ENCODE measurements around the gene MCEMP1.
A peak's percentile ranks its signal among the peaks of the same experiment; 100 is the strongest.

The MCEMP1 gene
- total RNA-seq = 0 reads per million in 4 experiments

- DNase-seq = no peak
These were observed at the start of gene MCEMP1 for GRCh38 chr19:7676854-7677253. Gene MCEMP1, plus strand, starts transcription at chr19:7677090. Its CDS starts 31 bp downstream, at chr19:7677121.

GRCh38 chr19:7627166-7627565 lies 49.7 kb upstream of the MCEMP1 start:
- DNase-seq = no peak

- DNase-seq = no peak
These were observed 48.1 kb upstream of the MCEMP1 start for GRCh38 chr19:7628589-7629311.

- DNase-seq = peak; percentile 92
These were observed 47.4 kb upstream of the MCEMP1 start, which contains the start of the genes PET100 and XAB2 for GRCh38 chr19:7629347-7630054. Gene PET100, plus strand, starts transcription at chr19:7629793. Its CDS starts 41 bp downstream, at chr19:7629834. Gene XAB2, minus strand, starts transcription at chr19:7629545. Its CDS starts 18 bp downstream, at chr19:7629527.

GRCh38 chr19:7631577-7631976 lies 45.3 kb upstream of the MCEMP1 start:
- no peak for DNase-seq

GRCh38 chr19:7632340-7633203 lies 44.3 kb upstream of the MCEMP1 start:
- DNase-seq = no peak

- DNase-seq = no peak
These were observed 43.2 kb upstream of the MCEMP1 start, which contains the start of gene PCP2 for GRCh38 chr19:7633698-7634097. Gene PCP2, minus strand, starts transcription at chr19:7633719. Its CDS starts 262 bp downstream, at chr19:7633457.

- no peak for DNase-seq
These were observed 41.2 kb upstream of the MCEMP1 start for GRCh38 chr19:7635670-7636069.

GRCh38 chr19:7636317-7636690 lies 40.6 kb upstream of the MCEMP1 start:
- DNase-seq = no peak

- DNase-seq = peak; percentile 92
These were observed 40.1 kb upstream of the MCEMP1 start, which contains the start of gene STXBP2 for GRCh38 chr19:7636691-7637373. Gene STXBP2, plus strand, starts transcription at chr19:7637110. Its CDS starts 40 bp downstream, at chr19:7637150.

- no peak for DNase-seq
These were observed 39.3 kb upstream of the MCEMP1 start for GRCh38 chr19:7637374-7638256.

- DNase-seq = no peak
These were observed 38.0 kb upstream of the MCEMP1 start for GRCh38 chr19:7638802-7639465.

GRCh38 chr19:7639863-7640348 lies 37.0 kb upstream of the MCEMP1 start:
- DNase-seq = no peak

- DNase-seq = no peak
These were observed 36.1 kb upstream of the MCEMP1 start for GRCh38 chr19:7640803-7641202.

- no peak for DNase-seq
These were observed 35.3 kb upstream of the MCEMP1 start for GRCh38 chr19:7641290-7642276.

GRCh38 chr19:7642295-7643030 lies 34.4 kb upstream of the MCEMP1 start:
- no peak for DNase-seq

GRCh38 chr19:7643031-7643415 lies 33.9 kb upstream of the MCEMP1 start:
- DNase-seq = no peak

All from effector CD8-positive, alpha-beta T cell (primary cell).